GM12878 (cell line): ENCODE measurements around the gene PRDM16. TPM values are rescaled to one million over a fixed set of nuclear protein-coding genes. Genes with fewer than 3 reads are reported as not detected.

Source experiments
- ATAC-seq: fragments of 200-7000 bp; cut with Tn5 transposase; 3 replicates; pipeline ENCODE4 v1.9.1; 2020; ENCODE audit warnings: mild to moderate bottlenecking, moderate library complexity
- BruUV-seq: library from RNA; stranded (reverse); fragments of 400-500 nt; replicated peaks from 2 replicates; lab custom pipeline; 2021; lab: Mats Ljungman, UMichigan
- CTCF ChIA-PET: fragments of 300-600 bp; sonication (Branson Sonifier 250); formaldehyde crosslinking; extraction: SDS; loops from one replicate; lab custom pipeline; 2021; ENCODE audit warnings: inconsistent platforms; lab: Yijun Ruan, JAX
- POLR2A ChIA-PET: fragments of 350-600 bp; formaldehyde crosslinking; extraction: SDS; loops from one replicate; lab custom pipeline; 2021; ENCODE audit warnings: inconsistent platforms; lab: Charles Lee
- RAD21 ChIA-PET: fragments of 300-600 bp; sonication (Branson Sonifier 250); formaldehyde crosslinking; loops from one replicate; lab custom pipeline; 2023; ENCODE audit warnings: antibody characterized with exemption; ENCODE audit not compliant: unreplicated experiment; lab: Charles Lee
- SMC1A ChIA-PET: fragments of 300-600 bp; sonication (Branson Sonifier 250); formaldehyde crosslinking; loops from one replicate; lab custom pipeline; 2023; ENCODE audit not compliant: unreplicated experiment, uncharacterized antibody; lab: Charles Lee
- DNase-seq: peaks from one replicate; pipeline ENCODE4 v3.0.0-alpha.2; 2011; ENCODE audit warnings: low read depth, low spot score
- FAIRE-seq: peaks from 3 replicates; lab custom pipeline; 2011; peaks lifted over from hg19 to GRCh38; lab: Jason Lieb, UNC
- H2AFZ ChIP-seq: 2 replicates; pipeline ENCODE4 v1.6.0; 2011; ENCODE audit warnings: low read depth, low read length, control low read depth; ENCODE audit not compliant: control insufficient read depth
- H3K27ac ChIP-seq: 2 replicates; pipeline ENCODE4 v1.5.1; 2011; ENCODE audit warnings: control low read depth; ENCODE audit not compliant: control insufficient read depth, insufficient read depth
- H3K27me3 ChIP-seq, 2 experiments: replicated peaks in 1 of 2; 2 replicates each; pipeline versions ENCODE4 v1.6.0 to v1.6.1; 2011; ENCODE audit warnings: low read length in 1 of 2; ENCODE audit not compliant: control insufficient read depth in 2 of 2, insufficient read depth in 2 of 2
- H3K36me3 ChIP-seq, 2 experiments: 2 replicates each; pipeline ENCODE4 v1.5.1; 2011; ENCODE audit warnings: low read length in 1 of 2; ENCODE audit not compliant: control insufficient read depth in 2 of 2, insufficient read depth in 2 of 2
- H3K4me1 ChIP-seq: 2 replicates; pipeline ENCODE4 v1.6.1; 2011; ENCODE audit warnings: mild to moderate bottlenecking, low read length, moderate library complexity, mixed read lengths; ENCODE audit not compliant: control insufficient read depth, insufficient read depth
- H3K4me2 ChIP-seq: 2 replicates; pipeline ENCODE4 v1.6.0; 2011; ENCODE audit warnings: control low read depth; ENCODE audit not compliant: control insufficient read depth, insufficient read depth
- H3K4me3 ChIP-seq: fragments of 200-600 bp; sonication (generic); 2 replicates; pipeline ENCODE4 v1.5.1; 2016
- H3K79me2 ChIP-seq: 2 replicates; pipeline ENCODE4 v1.6.0; 2011; ENCODE audit warnings: low read length; ENCODE audit not compliant: control insufficient read depth, insufficient read depth
- H3K9ac ChIP-seq: 2 replicates; pipeline ENCODE4 v1.8.0; 2011; ENCODE audit warnings: low read length, control low read depth, mixed read lengths; ENCODE audit not compliant: control insufficient read depth, insufficient read depth
- H3K9me3 ChIP-seq: replicated peaks from 3 replicates; pipeline ENCODE4 v1.5.1; 2011; ENCODE audit warnings: mild to moderate bottlenecking, low read length; ENCODE audit not compliant: control insufficient read depth, insufficient read depth
- H4K20me1 ChIP-seq: 2 replicates; pipeline ENCODE4 v1.6.0; 2011; ENCODE audit not compliant: control insufficient read depth, insufficient read depth
- EGR1 ChIP-seq, 2 experiments: IDR thresholded peaks; 1 replicate in 1 of 2; 2 replicates in 1 of 2; pipeline ENCODE4 v1.6.1; 2011 to 2012; ENCODE audit warnings: low read depth in 2 of 2, low read length in 2 of 2, borderline replicate concordance in 1 of 2, mild to moderate bottlenecking in 1 of 2, moderate library complexity in 1 of 2
- FOXK2 ChIP-seq: fragments of 450-650 bp; IDR thresholded peaks from 2 replicates; pipeline ENCODE4 v1.6.1; 2017; ENCODE audit warnings: mild to moderate bottlenecking, moderate library complexity
- POLR2AphosphoS5 ChIP-seq: IDR thresholded peaks from 2 replicates; pipeline ENCODE4 v1.6.1; 2011; ENCODE audit warnings: mild to moderate bottlenecking, low read length, inconsistent platforms
- SRF ChIP-seq, 2 experiments: IDR thresholded peaks; 2 replicates each; pipeline ENCODE4 v1.6.1; 2011; ENCODE audit warnings: low read depth in 2 of 2, low read length in 2 of 2, mild to moderate bottlenecking in 1 of 2, moderate library complexity in 1 of 2
- SUZ12 ChIP-seq: fragments of 200-600 bp; sonication (generic); IDR thresholded peaks from one replicate; pipeline ENCODE4 v1.6.1; 2018; ENCODE audit warnings: antibody characterized with exemption, mild to moderate bottlenecking; ENCODE audit not compliant: unreplicated experiment
- ZZZ3 ChIP-seq: IDR thresholded peaks from 2 replicates; pipeline ENCODE4 v1.6.1; 2011; ENCODE audit warnings: low read depth; ENCODE audit not compliant: control insufficient read depth, insufficient read length
- WGBS: methylation state at CpG from one replicate; pipeline ENCODE4 v1.1.6; 2016; ENCODE audit warnings: low lambda C conversion rate; ENCODE audit not compliant: insufficient replicate concordance, insufficient coverage; ENCODE audit errors: missing lambda C conversion rate; 5-methylcytosine and 5-hydroxymethylcytosine counted together
- in situ Hi-C: fragments of 300-500 bp; cut with MboI; formaldehyde crosslinking; loops from 9 replicates; pipeline ENCODE4 v1.14.3; 2018; ENCODE audit warnings: mixed read lengths
- intact Hi-C: fragments of 100-400 bp; cut with micrococcal nuclease; formaldehyde crosslinking; loops from one replicate; pipeline ENCODE4 v1.14.2; 2022; ENCODE audit not compliant: unreplicated experiment
- polyA plus RNA-seq, 11 experiments: library from polyadenylated mRNA; depleted of rRNA in 4 of 11; unstranded in 6 of 11; stranded (reverse) in 5 of 11; fragments of >200 nt; fragmentation: Nextera tagmentation in 4 of 11; fragmentation: Illumina TruSeq in 1 of 11; extraction: Ambion mirVana in 4 of 11; extraction: Trizol in 1 of 11; gene quantifications; 1 replicate in 1 of 11; 2 replicates in 10 of 11; pipeline versions ENCODE4 v1.2.1 to v1.2.3, GENCODE V29; 2011 to 2016; ENCODE audit warnings: inconsistent platforms in 2 of 11, missing spikeins in 2 of 11, low read depth in 1 of 11
- total RNA-seq, 4 experiments: library from RNA; depleted of rRNA in 3 of 4; stranded (reverse); fragments of >200 nt in 3 of 4; fragmentation: Illumina TruSeq in 1 of 4; extraction: Trizol in 1 of 4; gene quantifications; 2 replicates each; pipeline versions ENCODE4 v1.2.1 to v1.2.3, GENCODE V29; 2013 to 2021
- TF ChIP-seq, protein P1 (sequence below): IDR thresholded peaks from 2 replicates; pipeline ENCODE4 v1.6.1; 2011; ENCODE audit warnings: borderline replicate concordance, low read depth, mild to moderate bottlenecking, moderate library complexity, mixed read lengths, low read length; ENCODE audit not compliant: insufficient read depth; ENCODE audit errors: extremely low read length
- TF ChIP-seq, protein P2 (sequence below): fragments of 450-650 bp; formaldehyde crosslinking; IDR thresholded peaks from 2 replicates; pipeline ENCODE4 v1.5.0; 2022; ENCODE audit warnings: mild to moderate bottlenecking, missing genetic modification characterization

Gene PRDM16
- total and polyA plus RNA-seq, 10 of the 15 experiments (the other 5 are each of a cell fraction or from before 2014, with no cell fraction given) = 0.03 TPM; not detected in 9

- no peak overlapping the region for H3K9ac ChIP-seq
- H2AFZ ChIP-seq = no peak overlapping the region
- CTCF ChIA-PET = no interaction called here
- in situ Hi-C loops = no loop called here
- H4K20me1 ChIP-seq = no peaks in the 10 kb centered on the region
- 38% methylated on average over 18 of the region's 18 CpGs for WGBS
- no TSS peak for BruUV-seq
- H3K36me3 ChIP-seq = no peaks in the 10 kb centered on the region
- H3K27ac ChIP-seq = no peak overlapping the region
- FAIRE-seq (no peak), DNase-seq (no peak), ATAC-seq (no peak)
- POLR2A ChIA-PET = no interaction called here
- no peaks in the 10 kb centered on the region for H3K4me1 ChIP-seq
- RAD21 ChIA-PET = no interaction called here
- H3K79me2 ChIP-seq = no peaks in the 10 kb centered on the region
- intact Hi-C loops = no loop called here
- H3K4me3 ChIP-seq = no peak overlapping the region
- SMC1A ChIA-PET = no interaction called here
- H3K4me2 ChIP-seq = no peak overlapping the region
- TF ChIP-seq, protein P1, sequence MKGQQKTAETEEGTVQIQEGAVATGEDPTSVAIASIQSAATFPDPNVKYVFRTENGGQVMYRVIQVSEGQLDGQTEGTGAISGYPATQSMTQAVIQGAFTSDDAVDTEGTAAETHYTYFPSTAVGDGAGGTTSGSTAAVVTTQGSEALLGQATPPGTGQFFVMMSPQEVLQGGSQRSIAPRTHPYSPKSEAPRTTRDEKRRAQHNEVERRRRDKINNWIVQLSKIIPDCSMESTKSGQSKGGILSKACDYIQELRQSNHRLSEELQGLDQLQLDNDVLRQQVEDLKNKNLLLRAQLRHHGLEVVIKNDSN = no peak
- TF ChIP-seq, protein P2, sequence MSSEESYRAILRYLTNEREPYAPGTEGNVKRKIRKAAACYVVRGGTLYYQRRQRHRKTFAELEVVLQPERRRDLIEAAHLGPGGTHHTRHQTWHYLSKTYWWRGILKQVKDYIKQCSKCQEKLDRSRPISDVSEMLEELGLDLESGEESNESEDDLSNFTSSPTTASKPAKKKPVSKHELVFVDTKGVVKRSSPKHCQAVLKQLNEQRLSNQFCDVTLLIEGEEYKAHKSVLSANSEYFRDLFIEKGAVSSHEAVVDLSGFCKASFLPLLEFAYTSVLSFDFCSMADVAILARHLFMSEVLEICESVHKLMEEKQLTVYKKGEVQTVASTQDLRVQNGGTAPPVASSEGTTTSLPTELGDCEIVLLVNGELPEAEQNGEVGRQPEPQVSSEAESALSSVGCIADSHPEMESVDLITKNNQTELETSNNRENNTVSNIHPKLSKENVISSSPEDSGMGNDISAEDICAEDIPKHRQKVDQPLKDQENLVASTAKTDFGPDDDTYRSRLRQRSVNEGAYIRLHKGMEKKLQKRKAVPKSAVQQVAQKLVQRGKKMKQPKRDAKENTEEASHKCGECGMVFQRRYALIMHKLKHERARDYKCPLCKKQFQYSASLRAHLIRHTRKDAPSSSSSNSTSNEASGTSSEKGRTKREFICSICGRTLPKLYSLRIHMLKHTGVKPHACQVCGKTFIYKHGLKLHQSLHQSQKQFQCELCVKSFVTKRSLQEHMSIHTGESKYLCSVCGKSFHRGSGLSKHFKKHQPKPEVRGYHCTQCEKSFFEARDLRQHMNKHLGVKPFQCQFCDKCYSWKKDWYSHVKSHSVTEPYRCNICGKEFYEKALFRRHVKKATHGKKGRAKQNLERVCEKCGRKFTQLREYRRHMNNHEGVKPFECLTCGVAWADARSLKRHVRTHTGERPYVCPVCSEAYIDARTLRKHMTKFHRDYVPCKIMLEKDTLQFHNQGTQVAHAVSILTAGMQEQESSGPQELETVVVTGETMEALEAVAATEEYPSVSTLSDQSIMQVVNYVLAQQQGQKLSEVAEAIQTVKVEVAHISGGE (CRISPR knock-in tag) = no peak
- no peak for TF ChIP-seq POLR2AphosphoS5
- no peak for TF ChIP-seq EGR1 (IDR thresholded peaks at IDR 0.05; ENCODE audit: borderline replicate concordance in 1 of 2, low read depth in 2 of 2, low read length in 2 of 2)
- no peak for TF ChIP-seq ZZZ3
- no peak for TF ChIP-seq SUZ12
- no peak for TF ChIP-seq FOXK2
- TF ChIP-seq SRF (IDR thresholded peaks at IDR 0.05; ENCODE audit: low read depth in 2 of 2, low read length in 2 of 2) = no peak
- no peaks in the 10 kb centered on the region for H3K27me3 ChIP-seq
- H3K9me3 ChIP-seq = no peaks in the 10 kb centered on the region
These were observed 69.7 kb downstream of the PRDM16 start for GRCh38 chr1:3138623-3139151.
